Panc1 (cell line): ENCODE measurements around the gene IPO8. TPM values are rescaled to one million over a fixed set of nuclear protein-coding genes. Genes with fewer than 3 reads are reported as not detected.

Source experiments
- ATAC-seq: fragments of 200-7000 bp; cut with Tn5 transposase; 2 replicates; pipeline ENCODE4 v1.9.1; 2020; ENCODE audit warnings: mild to moderate bottlenecking, moderate library complexity
- BruUV-seq: library from RNA; stranded (reverse); fragments of 400-500 nt; replicated peaks from 2 replicates; lab custom pipeline; 2021; lab: Mats Ljungman, UMichigan
- CTCF ChIA-PET: fragments of 300-600 bp; sonication (Branson Sonifier 250); formaldehyde crosslinking; loops from one replicate; lab custom pipeline; 2022; ENCODE audit warnings: antibody characterized with exemption; lab: Charles Lee
- POLR2A ChIA-PET: fragments of 300-600 bp; sonication (Branson Sonifier 250); formaldehyde crosslinking; loops from one replicate; lab custom pipeline; 2022; ENCODE audit warnings: antibody characterized with exemption; lab: Charles Lee
- DNase-seq: peaks from one replicate; pipeline ENCODE4 v3.0.0-alpha.2; 2010; ENCODE audit warnings: low read depth, low spot score
- H3K27ac ChIP-seq: 2 replicates; pipeline ENCODE4 v1.5.1; 2011; ENCODE audit warnings: mild to moderate bottlenecking, low read length, inconsistent platforms
- H3K27me3 ChIP-seq: fragments of 200-500 bp; sonication (Bioruptor generic); 2 replicates; pipeline ENCODE4 v1.6.0; 2014; ENCODE audit warnings: low read length, inconsistent platforms; ENCODE audit not compliant: control insufficient read depth, insufficient read depth
- H3K36me3 ChIP-seq: fragments of 200-500 bp; sonication (Bioruptor generic); 2 replicates; pipeline ENCODE4 v1.5.1; 2014; ENCODE audit warnings: inconsistent platforms, mild to moderate bottlenecking, low read length, moderate library complexity; ENCODE audit not compliant: control insufficient read depth, insufficient read depth
- H3K4me1 ChIP-seq: 2 replicates; pipeline ENCODE4 v1.5.1; 2011; ENCODE audit warnings: inconsistent platforms, mild to moderate bottlenecking, low read length, moderate library complexity; ENCODE audit not compliant: control insufficient read depth, insufficient read depth
- H3K4me3 ChIP-seq, 2 experiments: 2 replicates each; pipeline ENCODE4 v1.5.1; 2011 to 2012; ENCODE audit warnings: low read depth in 2 of 2, low read length in 2 of 2, mild to moderate bottlenecking in 2 of 2, inconsistent platforms in 1 of 2, moderate library complexity in 1 of 2
- H3K9me3 ChIP-seq: fragments of 200-500 bp; sonication (Bioruptor generic); 2 replicates; pipeline ENCODE4 v1.5.1; 2014; ENCODE audit warnings: low read depth, mild to moderate bottlenecking, inconsistent platforms, low read length, moderate library complexity; ENCODE audit not compliant: control insufficient read depth, insufficient read depth
- POLR2AphosphoS5 ChIP-seq: IDR thresholded peaks from 2 replicates; pipeline ENCODE4 v1.6.1; 2012; ENCODE audit warnings: mild to moderate bottlenecking, low read depth, low read length, moderate library complexity
- SIN3A ChIP-seq: IDR thresholded peaks from 2 replicates; pipeline ENCODE4 v1.6.1; 2012; ENCODE audit warnings: low read depth, mild to moderate bottlenecking, low read length, moderate library complexity, borderline replicate concordance; ENCODE audit not compliant: insufficient read depth
- TCF7L2 ChIP-seq: IDR thresholded peaks from 2 replicates; pipeline ENCODE4 v1.6.1; 2011; ENCODE audit warnings: mild to moderate bottlenecking, low read depth, low read length, inconsistent platforms
- in situ Hi-C: cut with HindIII; loops from 2 replicates; pipeline ENCODE4 v1.10.0; 2016; ENCODE audit warnings: low sequenced_read_pairs, low pct_unique_long_range_greater_than_20kb
- intact Hi-C: fragments of 100-400 bp; cut with micrococcal nuclease; formaldehyde crosslinking; loops from one replicate; pipeline ENCODE4 v1.10.0; 2022; ENCODE audit not compliant: unreplicated experiment
- total RNA-seq: library from RNA; stranded (reverse); gene quantifications from one replicate; pipeline ENCODE4 v1.2.1, GENCODE V29; 2021; ENCODE audit not compliant: unreplicated experiment
- TF ChIP-seq, protein P1 (sequence below), 2 experiments: IDR thresholded peaks; 2 replicates each; pipeline ENCODE4 v1.6.1; 2011 to 2012; ENCODE audit warnings: low read depth in 2 of 2, control low read depth in 1 of 2, low read length in 1 of 2, mild to moderate bottlenecking in 1 of 2, moderate library complexity in 1 of 2; ENCODE audit not compliant: insufficient read depth in 1 of 2
- TF ChIP-seq, protein P2 (sequence below): fragments of 450-650 bp; IDR thresholded peaks from 2 replicates; pipeline ENCODE4 v1.5.1; 2017; ENCODE audit warnings: mild to moderate bottlenecking

IPO8 gene
- total RNA-seq, 1 experiment from 2014 or later: 46.6 TPM

GRCh38 chr12:30652034-30652696 lies 43.5 kb downstream of the IPO8 start:
- Histone ChIP-seq H3K9me3 (no peaks in the 10 kb centered on the region), H3K36me3 (0 out of 2 replicates have a peak, but pooled peaks cover 4% of the 10 kb centered on the region), H3K4me3 (no peak overlapping the region), H3K27ac (no peak overlapping the region), H3K27me3 (no peaks in the 10 kb centered on the region), H3K4me1 (no peaks in the 10 kb centered on the region)
- ATAC-seq (no peak), DNase-seq (no peak)
- TF ChIP-seq POLR2AphosphoS5 (no peak), TCF7L2 (no peak), SIN3A (no peak)
- TF ChIP-seq, protein P1, sequence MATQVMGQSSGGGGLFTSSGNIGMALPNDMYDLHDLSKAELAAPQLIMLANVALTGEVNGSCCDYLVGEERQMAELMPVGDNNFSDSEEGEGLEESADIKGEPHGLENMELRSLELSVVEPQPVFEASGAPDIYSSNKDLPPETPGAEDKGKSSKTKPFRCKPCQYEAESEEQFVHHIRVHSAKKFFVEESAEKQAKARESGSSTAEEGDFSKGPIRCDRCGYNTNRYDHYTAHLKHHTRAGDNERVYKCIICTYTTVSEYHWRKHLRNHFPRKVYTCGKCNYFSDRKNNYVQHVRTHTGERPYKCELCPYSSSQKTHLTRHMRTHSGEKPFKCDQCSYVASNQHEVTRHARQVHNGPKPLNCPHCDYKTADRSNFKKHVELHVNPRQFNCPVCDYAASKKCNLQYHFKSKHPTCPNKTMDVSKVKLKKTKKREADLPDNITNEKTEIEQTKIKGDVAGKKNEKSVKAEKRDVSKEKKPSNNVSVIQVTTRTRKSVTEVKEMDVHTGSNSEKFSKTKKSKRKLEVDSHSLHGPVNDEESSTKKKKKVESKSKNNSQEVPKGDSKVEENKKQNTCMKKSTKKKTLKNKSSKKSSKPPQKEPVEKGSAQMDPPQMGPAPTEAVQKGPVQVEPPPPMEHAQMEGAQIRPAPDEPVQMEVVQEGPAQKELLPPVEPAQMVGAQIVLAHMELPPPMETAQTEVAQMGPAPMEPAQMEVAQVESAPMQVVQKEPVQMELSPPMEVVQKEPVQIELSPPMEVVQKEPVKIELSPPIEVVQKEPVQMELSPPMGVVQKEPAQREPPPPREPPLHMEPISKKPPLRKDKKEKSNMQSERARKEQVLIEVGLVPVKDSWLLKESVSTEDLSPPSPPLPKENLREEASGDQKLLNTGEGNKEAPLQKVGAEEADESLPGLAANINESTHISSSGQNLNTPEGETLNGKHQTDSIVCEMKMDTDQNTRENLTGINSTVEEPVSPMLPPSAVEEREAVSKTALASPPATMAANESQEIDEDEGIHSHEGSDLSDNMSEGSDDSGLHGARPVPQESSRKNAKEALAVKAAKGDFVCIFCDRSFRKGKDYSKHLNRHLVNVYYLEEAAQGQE (IDR thresholded peaks at IDR 0.05; ENCODE audit: insufficient read depth in 1 of 2, low read depth in 2 of 2, low read length in 1 of 2): no peak
- TF ChIP-seq, protein P2, sequence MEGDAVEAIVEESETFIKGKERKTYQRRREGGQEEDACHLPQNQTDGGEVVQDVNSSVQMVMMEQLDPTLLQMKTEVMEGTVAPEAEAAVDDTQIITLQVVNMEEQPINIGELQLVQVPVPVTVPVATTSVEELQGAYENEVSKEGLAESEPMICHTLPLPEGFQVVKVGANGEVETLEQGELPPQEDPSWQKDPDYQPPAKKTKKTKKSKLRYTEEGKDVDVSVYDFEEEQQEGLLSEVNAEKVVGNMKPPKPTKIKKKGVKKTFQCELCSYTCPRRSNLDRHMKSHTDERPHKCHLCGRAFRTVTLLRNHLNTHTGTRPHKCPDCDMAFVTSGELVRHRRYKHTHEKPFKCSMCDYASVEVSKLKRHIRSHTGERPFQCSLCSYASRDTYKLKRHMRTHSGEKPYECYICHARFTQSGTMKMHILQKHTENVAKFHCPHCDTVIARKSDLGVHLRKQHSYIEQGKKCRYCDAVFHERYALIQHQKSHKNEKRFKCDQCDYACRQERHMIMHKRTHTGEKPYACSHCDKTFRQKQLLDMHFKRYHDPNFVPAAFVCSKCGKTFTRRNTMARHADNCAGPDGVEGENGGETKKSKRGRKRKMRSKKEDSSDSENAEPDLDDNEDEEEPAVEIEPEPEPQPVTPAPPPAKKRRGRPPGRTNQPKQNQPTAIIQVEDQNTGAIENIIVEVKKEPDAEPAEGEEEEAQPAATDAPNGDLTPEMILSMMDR: no peak
- ChIA-PET POLR2A (no interaction called here), CTCF (no interaction called here)
- intact Hi-C loops (no loop called here), in situ Hi-C loops (no loop called here)
- BruUV-seq: no TSS peak

DNA sequence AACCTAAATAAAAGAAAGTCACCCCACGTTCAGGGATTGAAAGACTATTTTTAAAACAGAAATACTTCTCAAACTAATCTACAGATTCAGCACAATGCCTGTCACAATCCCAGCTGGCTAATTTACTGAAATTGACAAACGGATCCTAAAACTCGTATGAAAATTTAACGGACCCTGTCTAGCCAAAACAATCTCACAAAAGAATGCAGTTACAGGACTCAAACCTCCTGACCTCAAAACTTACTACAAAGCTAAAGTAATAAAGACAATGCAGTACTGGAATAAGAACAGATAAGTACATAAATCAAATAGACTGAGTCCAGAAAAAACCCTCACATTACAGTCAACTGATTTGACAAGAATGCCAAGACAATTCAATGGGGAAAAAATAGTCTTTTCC lies 48.8 kb downstream of the IPO8 start:
- TF ChIP-seq, protein P1 (IDR thresholded peaks at IDR 0.05; ENCODE audit: insufficient read depth in 1 of 2, low read depth in 2 of 2, low read length in 1 of 2): no peak
- TF ChIP-seq POLR2AphosphoS5 (no peak), TCF7L2 (no peak), SIN3A (no peak)
- TF ChIP-seq, protein P2: no peak
- no peak overlapping the region for H3K4me3 ChIP-seq
- POLR2A ChIA-PET: no interaction called here
- in situ Hi-C loops: no loop called here
- no peaks in the 10 kb centered on the region for H3K27me3 ChIP-seq
- H3K4me1 ChIP-seq: no peaks in the 10 kb centered on the region
- DNase-seq (no peak), ATAC-seq (no peak)
- BruUV-seq: no TSS peak
- intact Hi-C loops: no loop called here
- H3K27ac ChIP-seq: no peak overlapping the region
- H3K9me3 ChIP-seq: no peaks in the 10 kb centered on the region
- CTCF ChIA-PET: no interaction called here
- H3K36me3 ChIP-seq: no peaks in the 10 kb centered on the region
